ENCODE results near the gene CDC7.

CDC7 gene

DNA sequence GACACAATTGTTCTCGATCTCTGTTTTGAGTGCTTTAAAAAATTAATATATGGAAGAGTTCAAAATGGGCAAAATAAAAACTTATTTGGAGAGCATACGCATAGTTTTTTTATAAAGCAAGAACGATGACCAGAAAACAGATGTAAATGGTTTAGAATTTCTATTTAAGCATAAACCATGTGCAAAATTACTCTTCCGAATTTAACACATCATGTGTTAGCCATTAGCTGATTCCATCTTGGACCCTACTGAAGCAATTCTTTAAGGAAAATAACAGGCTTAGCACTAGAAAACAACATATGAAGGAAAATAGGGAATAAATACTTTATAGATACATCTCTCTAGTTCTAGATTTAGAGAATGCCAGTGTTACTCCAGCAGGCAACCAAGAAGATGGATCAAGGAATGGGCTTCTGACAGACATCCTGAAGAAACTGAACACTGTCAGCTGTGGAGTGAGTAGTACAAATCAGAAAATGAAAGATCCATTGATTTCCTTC, 26.7 kb downstream of the CDC7 start:
- DNase-seq (no peak), ATAC-seq (no peak)
- peaks cover 28% of the 10 kb centered on the region for H3K4me1 Mint-ChIP-seq
- H3K4me3 Mint-ChIP-seq = no peak overlapping the region
- peak overlapping the region in 1 of 2 donors; percentile 59 for H3K27ac Mint-ChIP-seq
- H3K9me3 Mint-ChIP-seq = no peaks in the 10 kb centered on the region
- H3K27me3 Mint-ChIP-seq = no peaks in the 10 kb centered on the region

DNA sequence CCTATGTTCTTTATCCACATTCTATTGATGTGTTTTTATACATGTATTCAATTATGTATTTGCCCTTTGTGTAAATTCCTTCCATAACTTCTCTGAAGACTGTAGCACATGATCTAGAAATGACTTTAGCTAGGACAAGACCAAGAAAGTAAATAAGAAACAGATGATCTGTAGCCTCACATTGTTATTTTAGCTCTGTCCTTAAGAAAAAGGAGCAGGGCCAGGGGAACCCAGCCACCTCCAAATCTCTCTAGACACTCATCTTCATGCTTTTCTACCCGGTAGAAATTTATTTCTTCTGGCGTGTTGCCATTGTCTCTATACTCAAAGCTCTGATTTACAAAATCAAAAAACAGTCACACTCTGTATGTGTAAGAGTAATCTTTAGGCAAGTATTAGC, 27.1 kb downstream of the CDC7 start:
- no peak overlapping the region for H3K4me3 Mint-ChIP-seq
- no peak for DNase-seq
- H3K27me3 Mint-ChIP-seq = no peaks in the 10 kb centered on the region
- no peak overlapping the region for H3K27ac Mint-ChIP-seq
- no peaks in the 10 kb centered on the region for H3K9me3 Mint-ChIP-seq
- peaks cover 24% of the 10 kb centered on the region for H3K4me1 Mint-ChIP-seq
- no peak for ATAC-seq

DNA sequence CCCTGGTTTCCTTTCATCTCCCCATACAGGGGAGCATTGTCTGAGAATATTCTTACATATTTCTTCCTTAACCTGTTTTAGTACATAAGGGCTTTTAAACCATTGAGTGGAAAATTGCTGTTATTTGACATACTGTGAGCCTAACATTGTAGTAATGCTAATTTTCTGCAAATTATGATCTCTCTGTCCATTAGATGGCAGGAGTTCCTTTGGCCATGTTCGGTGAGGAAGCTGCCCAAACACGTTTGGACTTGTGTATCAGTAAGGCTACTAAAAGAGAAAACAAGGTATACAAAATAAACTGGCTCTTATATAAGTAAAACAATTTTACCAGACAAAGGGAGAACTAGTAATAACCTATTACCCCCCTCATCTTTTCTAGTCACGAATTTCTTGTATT, 29.2 kb downstream of the CDC7 start:
- H3K4me3 Mint-ChIP-seq = no peak overlapping the region
- H3K4me1 Mint-ChIP-seq = peaks cover 11% of the 10 kb centered on the region
- ATAC-seq (no peak), DNase-seq (no peak)
- H3K9me3 Mint-ChIP-seq = no peaks in the 10 kb centered on the region
- H3K27me3 Mint-ChIP-seq = no peaks in the 10 kb centered on the region
- no peak overlapping the region for H3K27ac Mint-ChIP-seq

DNA sequence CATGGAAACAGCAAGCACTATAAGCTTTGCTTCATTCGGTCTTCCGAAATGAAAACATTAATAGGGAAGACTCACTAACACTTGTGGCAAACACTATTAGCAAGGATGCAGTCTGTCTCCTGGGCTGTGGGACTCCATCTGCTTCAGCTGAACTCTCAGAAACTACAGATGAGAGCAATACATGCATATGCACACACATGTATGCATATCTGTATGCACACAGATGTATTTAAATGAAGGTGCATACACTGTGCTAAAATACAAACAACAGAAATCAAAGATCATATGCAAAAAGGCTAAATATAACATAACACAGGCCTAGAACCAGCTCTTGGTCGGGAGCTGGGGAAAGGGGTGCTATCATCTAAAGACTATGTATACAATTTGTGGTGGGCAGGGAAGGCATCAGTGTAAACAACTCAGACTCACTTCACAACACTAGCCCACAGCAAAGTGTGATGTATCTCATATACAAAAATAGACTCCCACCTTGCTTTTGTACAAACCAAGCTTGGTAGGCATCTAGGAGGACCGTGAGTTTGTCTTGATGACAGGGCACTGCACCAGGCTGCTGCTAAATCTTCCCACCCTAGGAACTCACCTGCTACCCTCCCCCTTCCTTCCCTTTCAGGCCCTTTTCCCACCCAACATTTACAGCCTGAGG, 32.8 kb downstream of the CDC7 start:
- DNase-seq (no peak), ATAC-seq (no peak)
- Mint-ChIP-seq H3K27me3 (no peaks in the 10 kb centered on the region), H3K27ac (no peak overlapping the region), H3K9me3 (no peaks in the 10 kb centered on the region), H3K4me3 (no peak overlapping the region), H3K4me1 (peaks cover 11% of the 10 kb centered on the region)

DNA sequence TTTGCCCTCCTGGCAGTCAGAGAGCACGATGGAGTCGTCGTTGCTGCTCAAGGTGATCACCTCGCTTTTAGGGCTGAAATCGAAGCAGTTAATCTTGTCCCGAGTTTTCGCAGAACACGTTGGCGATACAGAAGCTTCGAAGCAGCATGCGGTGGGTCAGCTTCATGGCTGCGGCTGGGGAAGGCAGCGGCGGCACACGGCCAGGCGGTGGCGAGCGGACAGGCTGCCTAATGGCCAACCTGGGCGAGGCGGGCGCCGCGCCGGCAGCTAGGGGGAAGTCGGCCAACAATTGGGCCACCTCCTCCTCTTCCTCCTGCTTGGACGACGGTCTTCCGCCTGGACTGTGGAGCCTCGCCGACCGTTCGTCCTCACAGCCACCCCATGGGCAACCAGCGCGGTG, 34.8 kb downstream of the CDC7 start:
- H3K4me3 Mint-ChIP-seq = no peak overlapping the region
- no peaks in the 10 kb centered on the region for H3K27me3 Mint-ChIP-seq
- DNase-seq = no peak
- H3K4me1 Mint-ChIP-seq = peaks cover 5% of the 10 kb centered on the region
- no peak for ATAC-seq
- H3K27ac Mint-ChIP-seq = no peak overlapping the region
- H3K9me3 Mint-ChIP-seq = no peaks in the 10 kb centered on the region

DNA sequence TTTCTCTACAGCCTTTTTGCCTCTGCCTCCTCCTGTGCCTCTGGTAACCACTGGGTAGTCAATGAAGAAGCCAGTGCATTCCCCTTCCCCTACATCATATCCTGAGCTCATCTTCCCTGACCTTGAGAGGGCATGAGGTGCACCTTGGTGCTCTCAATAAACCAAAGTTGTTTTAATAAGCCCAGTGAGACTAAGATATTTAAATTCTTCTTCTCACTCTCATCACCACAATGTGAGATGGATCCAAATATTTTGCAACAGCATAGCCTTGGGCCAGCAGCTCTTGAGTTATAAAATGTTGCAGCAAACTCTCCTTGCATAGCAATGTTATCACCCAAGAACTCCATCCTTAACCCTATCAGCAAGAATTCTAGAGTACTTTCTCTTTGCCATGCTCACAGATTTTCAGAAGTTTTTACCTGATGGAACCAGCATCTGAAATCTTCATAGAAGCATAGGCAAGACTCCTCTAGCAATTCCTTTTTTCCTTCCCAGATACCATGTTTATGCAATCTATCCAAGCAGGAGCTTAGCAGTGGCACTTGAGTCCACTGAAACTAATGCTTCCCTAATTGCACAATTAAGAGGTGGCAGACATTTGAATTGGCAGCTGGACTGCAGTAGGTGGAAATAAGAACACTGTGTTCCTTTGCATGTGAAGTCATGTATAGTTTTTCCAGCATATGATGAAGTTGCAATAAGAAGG, 36.8 kb downstream of the CDC7 start:
- no peak overlapping the region for H3K27ac Mint-ChIP-seq
- H3K27me3 Mint-ChIP-seq = no peaks in the 10 kb centered on the region
- no peak for DNase-seq

DNA sequence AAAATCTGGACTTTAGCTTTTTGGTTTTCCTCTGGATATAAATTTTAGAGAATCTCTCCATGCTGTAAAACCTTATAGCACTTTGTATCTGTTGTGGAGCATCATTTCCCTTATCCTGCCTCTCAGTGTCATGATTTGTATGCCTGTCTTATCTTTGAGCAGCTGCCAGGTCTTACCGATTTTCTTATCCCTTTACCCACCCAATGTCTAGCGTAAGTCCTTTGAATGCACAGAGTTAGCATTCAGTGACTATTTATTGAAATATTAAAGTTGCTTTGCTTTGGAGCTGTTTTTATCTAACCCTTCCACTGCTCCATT, 37.3 kb downstream of the CDC7 start:
- H3K27ac Mint-ChIP-seq = no peak overlapping the region
- H3K9me3 Mint-ChIP-seq = no peaks in the 10 kb centered on the region
- H3K27me3 Mint-ChIP-seq = no peaks in the 10 kb centered on the region
- no peak overlapping the region for H3K4me3 Mint-ChIP-seq
- DNase-seq (no peak), ATAC-seq (no peak)
- peaks cover 8% of the 10 kb centered on the region for H3K4me1 Mint-ChIP-seq

More for the DNA sequence above, 36.8 kb downstream of the CDC7 start:
- Mint-ChIP-seq H3K9me3 (no peaks in the 10 kb centered on the region), H3K4me3 (no peak overlapping the region), H3K4me1 (peaks cover 8% of the 10 kb centered on the region)
- no peak for ATAC-seq

DNA sequence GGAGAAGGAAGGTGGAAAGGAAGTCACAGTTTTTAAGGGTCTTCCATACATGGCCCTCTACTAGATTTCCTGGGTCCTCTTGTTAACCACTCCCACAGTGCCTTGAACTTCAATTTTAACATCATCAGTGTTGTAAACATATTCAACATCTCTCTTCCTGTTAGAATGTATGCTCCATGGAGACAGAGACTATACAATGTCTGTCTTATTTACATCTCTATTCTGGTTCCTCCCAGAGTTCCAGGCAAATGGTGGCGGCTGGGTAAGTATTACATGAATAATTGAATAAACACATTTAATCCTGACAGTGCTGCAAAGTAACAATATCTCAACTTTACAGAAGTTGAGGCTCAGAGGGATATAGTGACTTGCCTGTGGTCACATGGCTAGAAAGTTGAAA, 40.3 kb downstream of the CDC7 start:
- no peak for DNase-seq
- no peak for ATAC-seq
- no peak overlapping the region for H3K4me3 Mint-ChIP-seq
- H3K27me3 Mint-ChIP-seq = peaks cover 8% of the 10 kb centered on the region
- H3K27ac Mint-ChIP-seq = no peak overlapping the region
- H3K9me3 Mint-ChIP-seq = no peaks in the 10 kb centered on the region
- H3K4me1 Mint-ChIP-seq = peaks cover 8% of the 10 kb centered on the region

DNA sequence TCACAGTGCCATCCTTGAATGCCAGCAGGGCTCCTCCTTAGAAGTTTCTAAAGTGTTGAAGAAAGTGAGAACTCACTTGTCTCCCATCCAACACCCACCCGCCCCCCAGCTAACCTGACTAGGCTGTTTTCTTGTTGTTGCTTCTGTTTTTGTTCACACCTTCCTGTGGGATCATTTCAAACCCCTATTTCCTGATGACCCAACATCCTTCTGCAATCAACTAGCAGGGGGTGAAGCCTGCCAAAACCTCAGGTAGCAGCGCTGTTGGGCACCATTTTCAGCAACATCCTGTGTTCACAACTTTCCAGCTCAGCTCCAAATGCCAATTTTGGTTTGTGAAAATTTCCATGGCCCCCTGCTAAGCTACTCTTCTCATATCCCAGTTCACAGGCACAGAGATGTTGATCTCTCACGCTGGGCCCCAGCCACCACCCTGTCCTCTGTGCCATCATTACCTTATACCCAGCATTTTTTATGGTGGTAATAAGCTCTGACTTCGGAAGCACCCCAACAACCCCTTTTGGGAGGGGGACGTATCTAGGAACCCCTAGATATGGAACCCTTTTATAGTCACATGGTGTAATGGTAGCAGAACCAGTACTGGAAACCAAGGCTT, 41.4 kb downstream of the CDC7 start:
- no peak overlapping the region for H3K4me3 Mint-ChIP-seq
- peaks cover 9% of the 10 kb centered on the region for H3K27me3 Mint-ChIP-seq
- DNase-seq (no peak), ATAC-seq (no peak)
- H3K9me3 Mint-ChIP-seq = no peaks in the 10 kb centered on the region
- H3K4me1 Mint-ChIP-seq = peaks cover 8% of the 10 kb centered on the region
- H3K27ac Mint-ChIP-seq = no peak overlapping the region

DNA sequence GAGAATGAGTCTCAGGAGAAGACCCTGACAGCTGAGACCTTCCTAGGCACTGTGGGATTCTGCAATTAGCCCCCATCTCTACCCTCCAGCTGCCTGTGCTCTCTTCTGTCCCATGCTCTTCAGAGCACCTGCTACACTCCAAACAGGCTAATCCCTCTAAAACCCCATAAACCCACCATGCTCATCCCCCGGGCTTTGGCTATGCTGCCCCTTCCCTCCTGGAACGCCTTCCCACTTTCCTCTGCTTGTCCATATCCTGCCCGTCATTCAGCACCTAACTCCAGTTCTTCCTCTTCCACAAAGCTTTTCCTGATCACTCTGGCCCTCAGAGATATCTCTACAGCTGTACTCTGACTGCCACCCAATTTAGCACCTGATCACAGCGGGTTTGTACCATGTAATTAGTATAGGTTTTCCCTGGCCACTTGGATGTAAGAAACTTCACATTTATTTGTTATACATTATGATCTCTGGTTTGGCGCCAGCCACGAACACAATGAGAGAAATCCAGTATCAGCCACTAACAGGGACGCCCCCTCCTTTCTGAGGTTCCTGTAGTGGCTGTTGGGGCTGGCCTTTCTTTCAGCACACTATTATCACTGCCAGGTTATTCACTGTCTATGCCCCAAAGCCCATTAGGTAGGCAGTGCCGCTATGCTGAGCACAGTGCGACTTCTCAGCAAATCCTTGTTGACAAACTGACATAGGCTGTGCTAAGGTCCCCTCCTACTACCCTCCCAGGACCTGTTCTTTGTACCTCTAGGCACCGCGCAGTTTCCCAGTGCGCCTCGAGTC, 45.1 kb downstream of the CDC7 start:
- Mint-ChIP-seq H3K4me1 (peaks cover 35% of the 10 kb centered on the region), H3K27ac (no peak overlapping the region), H3K27me3 (peaks cover 16% of the 10 kb centered on the region), H3K9me3 (no peaks in the 10 kb centered on the region), H3K4me3 (no peak overlapping the region)
- ATAC-seq (peak; percentile 30), DNase-seq (no peak)

DNA sequence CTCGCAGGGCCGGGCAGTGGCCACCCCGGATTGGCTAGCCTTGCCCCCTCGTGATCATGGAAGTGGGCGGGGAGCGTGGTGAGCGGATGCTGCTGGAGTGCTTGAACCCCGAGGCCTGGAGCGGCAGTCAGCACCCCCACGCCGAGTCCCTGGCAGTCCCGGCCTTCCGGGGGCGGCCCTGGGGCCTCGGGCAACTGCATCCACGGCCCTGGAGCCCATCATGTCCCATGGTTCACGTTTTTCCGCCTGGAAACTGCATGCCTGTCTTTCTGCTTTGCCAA, 45.6 kb downstream of the CDC7 start:
- Mint-ChIP-seq H3K4me1 (peaks cover 35% of the 10 kb centered on the region), H3K4me3 (no peak overlapping the region), H3K9me3 (no peaks in the 10 kb centered on the region), H3K27me3 (peaks cover 16% of the 10 kb centered on the region), H3K27ac (no peak overlapping the region)
- no peak for DNase-seq
- ATAC-seq = no peak

DNA sequence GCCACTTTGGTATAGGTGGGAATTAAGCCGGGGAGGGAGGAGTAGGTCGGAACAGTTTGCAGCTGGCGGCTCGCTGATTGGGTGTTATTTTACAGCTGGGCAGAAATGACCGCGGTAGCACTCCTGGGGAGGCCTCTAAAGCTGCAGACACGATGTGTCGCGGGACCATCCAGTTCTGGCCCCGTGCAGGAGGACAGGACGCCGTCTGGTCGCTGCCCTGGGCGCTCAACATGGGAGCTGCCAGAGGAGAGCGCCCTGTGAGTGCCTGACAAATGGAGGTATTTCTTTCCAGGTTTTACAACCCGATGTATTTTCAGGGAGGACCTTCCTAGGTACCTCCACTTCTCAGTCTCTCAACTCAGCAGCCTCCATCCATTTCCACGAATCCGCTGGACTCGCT, 46.2 kb downstream of the CDC7 start:
- ATAC-seq (no peak), DNase-seq (no peak)
- Mint-ChIP-seq H3K27me3 (peaks cover 16% of the 10 kb centered on the region), H3K4me3 (no peak overlapping the region), H3K9me3 (no peaks in the 10 kb centered on the region), H3K4me1 (peaks cover 38% of the 10 kb centered on the region), H3K27ac (no peak overlapping the region)

DNA sequence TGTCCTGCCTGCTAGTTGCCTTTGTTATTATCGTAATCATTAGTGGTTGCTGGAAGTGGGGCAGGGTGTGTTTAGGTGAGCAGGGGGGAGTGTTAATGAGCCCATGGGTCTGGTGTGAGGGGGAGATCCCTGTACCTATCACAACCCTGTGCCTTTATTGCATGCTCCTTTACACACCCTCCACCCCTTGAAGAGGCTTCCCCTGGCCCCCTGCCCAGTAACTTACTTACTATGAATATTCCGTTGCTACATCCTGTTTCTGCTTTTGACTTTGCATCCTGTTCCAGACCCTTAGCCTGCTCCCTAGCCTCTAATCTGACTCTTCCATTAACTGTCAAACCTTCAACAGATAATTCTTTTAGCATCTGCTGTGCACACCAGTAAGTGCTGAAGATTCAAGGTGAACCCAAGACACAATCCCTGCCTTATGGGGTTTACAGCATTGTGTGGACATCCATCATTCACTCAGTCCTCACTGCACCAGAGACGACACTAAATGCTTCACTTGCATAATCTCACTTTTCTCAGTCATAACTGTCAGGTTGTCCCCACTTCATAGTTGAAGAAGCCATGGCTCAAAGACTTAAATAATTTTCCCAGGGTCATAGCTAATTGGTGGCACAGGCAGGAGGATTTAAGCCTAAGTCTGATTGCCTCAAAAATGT, 47.9 kb downstream of the CDC7 start:
- peak overlapping the region in 1 of 2 donors; percentile 21 for H3K4me3 Mint-ChIP-seq
- no peaks in the 10 kb centered on the region for H3K9me3 Mint-ChIP-seq
- peaks cover 16% of the 10 kb centered on the region for H3K27me3 Mint-ChIP-seq
- H3K4me1 Mint-ChIP-seq = peaks cover 49% of the 10 kb centered on the region
- peak overlapping the region; percentile 50 to 72 for H3K27ac Mint-ChIP-seq
- no peak for DNase-seq
- peak; percentile 69 for ATAC-seq

DNA sequence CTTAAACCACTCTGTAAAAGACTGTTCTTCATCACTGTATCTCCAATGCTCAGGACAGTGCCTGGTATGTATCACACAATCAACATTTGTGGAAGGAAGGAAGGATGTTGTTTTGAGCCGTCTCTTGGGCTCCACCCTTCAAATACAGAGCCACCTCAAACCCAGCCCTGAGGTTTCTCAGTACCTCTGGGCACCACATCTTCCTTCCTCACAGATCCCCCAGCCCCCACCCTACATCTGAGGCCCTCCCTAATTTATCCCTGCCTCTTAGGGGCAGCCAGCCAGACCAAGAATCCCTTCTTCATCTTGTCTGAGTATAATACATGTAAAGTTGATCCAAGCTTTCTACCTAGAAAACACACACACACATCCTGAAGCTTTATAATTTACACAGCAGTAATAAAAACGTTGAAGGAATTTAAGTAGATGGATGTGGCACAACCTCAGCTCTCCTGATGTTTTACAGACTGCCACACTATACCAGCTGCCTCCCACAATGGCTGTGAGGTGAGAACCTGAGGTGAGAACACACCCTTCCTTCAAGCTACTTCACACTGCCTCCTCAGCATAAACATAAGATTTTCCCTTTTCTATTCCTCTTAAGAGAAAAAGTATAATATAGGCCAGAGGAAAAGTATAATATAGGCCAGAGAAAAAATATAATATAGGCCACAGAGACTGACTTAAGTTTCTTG, 48.5 kb downstream of the CDC7 start:
- Mint-ChIP-seq H3K4me3 (peak overlapping the region in 1 of 2 donors; percentile 21), H3K4me1 (peaks cover 55% of the 10 kb centered on the region), H3K9me3 (no peaks in the 10 kb centered on the region), H3K27ac (peak overlapping the region; percentile 50 to 72), H3K27me3 (peaks cover 16% of the 10 kb centered on the region)
- ATAC-seq (peak; percentile 86), DNase-seq (no peak)

DNA sequence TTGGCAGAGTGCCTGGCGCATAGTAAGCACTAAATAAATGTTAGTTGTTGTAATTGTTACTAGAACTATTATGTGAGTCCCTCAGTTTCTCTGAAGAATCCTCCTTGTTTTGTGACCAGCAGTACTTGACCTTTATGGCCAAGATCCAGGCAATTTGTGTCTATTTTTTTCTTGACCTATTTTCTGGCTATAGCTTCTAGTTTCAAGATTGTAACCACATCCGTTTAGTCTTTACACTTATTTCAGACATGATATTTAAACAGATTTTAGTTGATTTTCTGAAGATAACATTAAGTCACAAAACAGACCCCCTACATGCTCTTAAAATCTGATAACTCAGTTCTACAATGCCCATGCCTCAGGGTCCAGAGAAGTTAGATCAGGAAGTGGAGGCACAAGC, 50.3 kb downstream of the CDC7 start:
- Mint-ChIP-seq H3K9me3 (no peaks in the 10 kb centered on the region), H3K27me3 (peaks cover 8% of the 10 kb centered on the region), H3K4me3 (no peak overlapping the region), H3K4me1 (peaks cover 73% of the 10 kb centered on the region), H3K27ac (no peak overlapping the region)
- DNase-seq (no peak), ATAC-seq (no peak)
